ENCODE data around the gene SPEM3. TPM values are rescaled to one million over a fixed set of nuclear protein-coding genes. Genes with fewer than 3 reads are reported as not detected.

Gene SPEM3
- total and polyA plus RNA-seq, 3 experiments from 2014 or later: not detected

DNA sequence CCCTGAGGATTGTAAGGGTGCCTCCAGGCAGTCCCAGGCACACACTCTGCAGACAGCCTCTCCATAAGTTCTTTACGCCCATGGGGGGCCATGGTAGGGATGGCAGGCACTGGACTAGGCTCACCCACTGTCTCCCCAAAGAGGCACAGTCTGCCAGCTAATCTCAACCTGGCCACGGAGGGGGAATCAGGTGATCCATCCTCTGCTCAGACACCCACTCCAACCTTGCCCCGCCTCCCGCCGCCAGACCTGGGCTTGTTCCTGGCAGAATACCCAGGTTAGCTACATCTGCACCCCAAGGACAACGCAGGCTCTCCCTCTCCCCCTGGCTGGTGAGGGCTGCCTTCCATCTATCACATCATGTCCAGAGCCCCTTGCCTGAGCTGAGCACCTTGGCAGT lies 19.8 kb upstream of the SPEM3 start:
- Histone ChIP-seq H3K4me3 (ENCODE audit: low read length) (no peak overlapping the region), H3K9me3 (ENCODE audit: low read length) (no peaks in the 10 kb centered on the region), H3K36me3 (ENCODE audit: insufficient read depth, low read length) (no peaks in the 10 kb centered on the region), H3K27me3 (ENCODE audit: insufficient read depth, low read length, poor library complexity, severe bottlenecking) (no peaks in the 10 kb centered on the region), H3K4me1 (ENCODE audit: insufficient read depth, low read length) (peaks cover 8% of the 10 kb centered on the region), H3K27ac (ENCODE audit: low read depth, low read length) (no peak overlapping the region)
- peak overlapping the region in 7 of 8 donors; percentile 25 to 92 (median 48) for H3K27ac Mint-ChIP-seq
- ChIA-PET POLR2A (interaction anchor here (0.5 kb wide), 1 partner anchor 37 kb away, joined by 3 read pairs; no protein-coding TSS in a partner anchor), CTCF (interaction anchor here (1.8 to 2.0 kb wide), 2 partner anchors 28 to 53 kb away, joined by 5 to 7 read pairs; no protein-coding TSS in a partner anchor)
- H3K36me3 Mint-ChIP-seq: peaks cover 0 to 4% (median 0%) of the 10 kb centered on the region in 3 donors
- H3K27me3 Mint-ChIP-seq: peaks cover 0 to 6% of the 10 kb centered on the region in 2 donors
- peak overlapping the region in 6 of 7 donors; percentile 1 to 79 (median 34) for H3K4me3 Mint-ChIP-seq
- DNase-seq: no peak
- H3K9me3 Mint-ChIP-seq: no peaks in the 10 kb centered on the region
- H3K4me1 Mint-ChIP-seq: peaks cover 8 to 28% (median 13%) of the 10 kb centered on the region in 3 donors

- Histone ChIP-seq H3K36me3 (ENCODE audit: insufficient read depth, low read length) (no peaks in the 10 kb centered on the region), H3K4me1 (ENCODE audit: insufficient read depth, low read length) (peaks cover 8% of the 10 kb centered on the region), H3K9me3 (ENCODE audit: low read length) (no peaks in the 10 kb centered on the region), H3K27me3 (ENCODE audit: insufficient read depth, low read length, poor library complexity, severe bottlenecking) (no peaks in the 10 kb centered on the region), H3K4me3 (ENCODE audit: low read length) (no peak overlapping the region), H3K27ac (ENCODE audit: low read depth, low read length) (no peak overlapping the region)
- peaks cover 0 to 6% of the 10 kb centered on the region in 2 donors for H3K27me3 Mint-ChIP-seq
- peak overlapping the region in 1 of 7 donors; percentile 78 for H3K4me3 Mint-ChIP-seq
- H3K9me3 Mint-ChIP-seq: no peaks in the 10 kb centered on the region
- CTCF ChIA-PET: interaction anchor here (1.8 kb wide), 1 partner anchor 27 kb away, joined by 7 read pairs; no protein-coding TSS in a partner anchor
- H3K4me1 Mint-ChIP-seq: peaks cover 8 to 24% (median 8%) of the 10 kb centered on the region in 3 donors
- POLR2A ChIA-PET: no interaction called here
- H3K27ac Mint-ChIP-seq: peak overlapping the region in 3 of 8 donors; percentile 0 to 43 (median 31)
- no peak for DNase-seq
- no peaks in the 10 kb centered on the region for H3K36me3 Mint-ChIP-seq
Measured at GRCh38 chr17:7409716-7410115, 18.9 kb upstream of the SPEM3 start.

DNA sequence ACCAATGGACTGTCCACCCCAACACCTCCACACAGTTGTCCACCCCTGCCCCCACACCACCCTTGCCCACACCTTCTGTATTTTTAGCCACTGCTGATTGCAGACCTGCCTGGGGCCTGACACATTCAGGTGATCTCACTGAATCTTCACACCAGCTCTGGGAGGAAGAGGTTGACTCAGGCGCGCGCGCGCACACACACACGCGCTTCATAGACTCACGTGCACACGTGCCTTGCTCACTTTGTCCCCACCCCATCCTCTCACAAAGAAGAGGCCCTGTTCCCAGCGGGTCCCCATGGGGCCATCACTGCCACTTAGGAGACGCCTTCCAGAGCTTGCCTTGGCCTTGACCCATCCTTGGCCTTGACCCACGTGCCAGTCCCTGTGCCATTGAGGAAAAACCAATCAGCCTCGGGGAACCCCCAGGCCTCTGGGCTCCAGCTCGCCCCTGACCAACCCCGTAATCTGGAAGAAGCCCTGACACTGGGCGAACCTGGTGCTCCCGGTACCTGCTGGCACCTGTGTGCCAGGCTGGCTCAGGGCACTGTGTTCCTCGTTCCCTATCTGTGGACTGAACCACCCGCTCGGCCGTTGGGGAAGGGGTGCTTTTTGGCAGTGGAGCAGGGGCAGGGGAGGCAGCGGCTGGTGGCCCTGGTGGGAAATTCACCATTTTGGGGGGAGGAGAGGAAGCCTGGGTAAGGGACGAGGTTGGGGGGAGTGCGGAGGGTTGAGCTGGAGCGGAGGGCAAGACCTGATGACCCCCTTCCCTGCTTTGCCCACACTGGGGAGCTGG lies 17.8 kb upstream of the SPEM3 start:
- peaks cover 5 to 17% (median 8%) of the 10 kb centered on the region in 3 donors for H3K4me1 Mint-ChIP-seq
- POLR2A ChIA-PET: no interaction called here
- no peak overlapping the region for H3K4me3 ChIP-seq (ENCODE audit: low read length)

DNA sequence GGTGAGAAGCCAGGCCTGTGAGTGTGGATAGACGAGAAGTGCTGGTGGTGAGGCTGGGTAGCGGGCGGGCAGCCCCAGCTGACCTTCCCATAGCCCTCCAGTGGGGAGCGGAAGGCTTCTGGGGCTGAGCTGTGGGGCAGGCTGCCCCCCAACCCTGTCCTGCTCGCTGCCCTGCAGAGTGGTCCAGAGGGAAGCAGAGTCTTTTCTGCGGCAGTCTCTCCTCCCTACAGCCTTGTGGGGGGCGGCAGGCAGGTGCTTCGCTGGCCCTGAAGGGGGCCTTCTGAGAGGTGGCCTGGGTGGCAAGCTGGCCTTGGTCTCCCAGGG lies 17.3 kb upstream of the SPEM3 start:
- H3K9me3 ChIP-seq (ENCODE audit: low read length): no peaks in the 10 kb centered on the region
- Mint-ChIP-seq H3K4me3 (no peak overlapping the region), H3K27me3 (peaks cover 0 to 4% of the 10 kb centered on the region in 2 donors), H3K27ac (no peak overlapping the region), H3K4me1 (peaks cover 0 to 13% (median 8%) of the 10 kb centered on the region in 3 donors), H3K9me3 (no peaks in the 10 kb centered on the region), H3K36me3 (no peaks in the 10 kb centered on the region)
- H3K4me3 ChIP-seq (ENCODE audit: low read length): no peak overlapping the region
- no peaks in the 10 kb centered on the region for H3K27me3 ChIP-seq (ENCODE audit: insufficient read depth, low read length, poor library complexity, severe bottlenecking)
- no peak overlapping the region for H3K27ac ChIP-seq (ENCODE audit: low read depth, low read length)
- no peaks in the 10 kb centered on the region for H3K4me1 ChIP-seq (ENCODE audit: insufficient read depth, low read length)
- no peak for DNase-seq
- ChIA-PET CTCF (no interaction called here), POLR2A (no interaction called here)
- no peaks in the 10 kb centered on the region for H3K36me3 ChIP-seq (ENCODE audit: insufficient read depth, low read length)

More for the DNA sequence above, 17.8 kb upstream of the SPEM3 start:
- no peaks in the 10 kb centered on the region for H3K9me3 ChIP-seq (ENCODE audit: low read length)
- Mint-ChIP-seq H3K27ac (peak overlapping the region in 1 of 8 donors; percentile 38), H3K9me3 (no peaks in the 10 kb centered on the region), H3K4me3 (peak overlapping the region in 1 of 7 donors; percentile 37), H3K36me3 (no peaks in the 10 kb centered on the region), H3K27me3 (peaks cover 0 to 6% of the 10 kb centered on the region in 2 donors)
- H3K36me3 ChIP-seq (ENCODE audit: insufficient read depth, low read length): no peaks in the 10 kb centered on the region
- no peaks in the 10 kb centered on the region for H3K27me3 ChIP-seq (ENCODE audit: insufficient read depth, low read length, poor library complexity, severe bottlenecking)
- CTCF ChIA-PET: no interaction called here
- H3K4me1 ChIP-seq (ENCODE audit: insufficient read depth, low read length): no peaks in the 10 kb centered on the region
- no peak for DNase-seq
- H3K27ac ChIP-seq (ENCODE audit: low read depth, low read length): no peak overlapping the region

DNA sequence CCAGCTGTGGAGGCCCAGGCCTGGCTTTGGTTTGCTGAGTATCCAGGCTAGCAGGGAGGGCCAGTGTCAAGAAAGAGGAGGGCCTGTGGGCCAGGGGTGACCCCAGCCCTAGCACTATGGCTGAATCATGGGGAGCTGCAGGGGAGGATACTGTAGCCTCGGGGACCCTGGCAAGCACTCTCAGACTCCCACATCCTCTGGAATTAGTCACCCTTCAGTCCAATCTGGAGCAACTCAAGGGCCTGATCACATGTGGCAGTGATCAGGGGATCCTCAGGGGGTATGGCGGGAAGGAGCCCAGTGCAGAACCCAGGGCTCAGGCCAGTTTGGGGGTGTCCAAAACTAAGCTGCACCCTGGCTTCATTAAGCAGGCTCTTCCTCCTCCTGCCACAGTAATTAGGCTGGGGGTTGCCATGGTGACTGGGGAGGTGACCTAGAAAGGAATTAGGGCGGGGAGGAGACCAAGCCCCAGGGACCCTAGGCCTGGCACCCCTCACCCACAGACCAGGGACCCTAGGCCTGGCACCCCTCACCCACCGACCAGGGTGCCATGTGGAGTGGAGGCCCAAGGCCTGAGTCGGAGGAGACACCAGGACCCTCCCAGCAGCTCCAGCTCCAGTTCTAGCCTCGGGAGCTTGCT lies 15.2 kb upstream of the SPEM3 start:
- no peaks in the 10 kb centered on the region for H3K27me3 ChIP-seq (ENCODE audit: insufficient read depth, low read length, poor library complexity, severe bottlenecking)
- CTCF ChIA-PET: interaction anchor here (1.3 to 2.2 kb wide), 2 partner anchors 24 to 57 kb away, joined by 3 to 6 read pairs; no protein-coding TSS in a partner anchor
- Mint-ChIP-seq H3K4me3 (no peak overlapping the region), H3K4me1 (peaks cover 0 to 8% (median 6%) of the 10 kb centered on the region in 3 donors), H3K36me3 (peaks cover 0 to 1% (median 0%) of the 10 kb centered on the region in 3 donors), H3K9me3 (no peaks in the 10 kb centered on the region), H3K27me3 (peaks cover 0 to 4% of the 10 kb centered on the region in 2 donors), H3K27ac (no peak overlapping the region)
- no peak overlapping the region for H3K27ac ChIP-seq (ENCODE audit: low read depth, low read length)
- no peak for DNase-seq
- no peaks in the 10 kb centered on the region for H3K4me1 ChIP-seq (ENCODE audit: insufficient read depth, low read length)
- POLR2A ChIA-PET: no interaction called here
- no peaks in the 10 kb centered on the region for H3K9me3 ChIP-seq (ENCODE audit: low read length)
- no peaks in the 10 kb centered on the region for H3K36me3 ChIP-seq (ENCODE audit: insufficient read depth, low read length)
- H3K4me3 ChIP-seq (ENCODE audit: low read length): no peak overlapping the region

GRCh38 chr17:7414837-7415236 lies 13.8 kb upstream of the SPEM3 start:
- POLR2A ChIA-PET: no interaction called here
- Histone ChIP-seq H3K4me3 (ENCODE audit: low read length) (no peak overlapping the region), H3K9me3 (ENCODE audit: low read length) (no peaks in the 10 kb centered on the region), H3K4me1 (ENCODE audit: insufficient read depth, low read length) (no peaks in the 10 kb centered on the region), H3K27me3 (ENCODE audit: insufficient read depth, low read length, poor library complexity, severe bottlenecking) (no peaks in the 10 kb centered on the region), H3K36me3 (ENCODE audit: insufficient read depth, low read length) (no peaks in the 10 kb centered on the region), H3K27ac (ENCODE audit: low read depth, low read length) (no peak overlapping the region)
- Mint-ChIP-seq H3K27ac (no peak overlapping the region), H3K36me3 (peaks cover 0 to 1% (median 0%) of the 10 kb centered on the region in 3 donors), H3K9me3 (no peaks in the 10 kb centered on the region), H3K27me3 (peaks cover 4 to 5% of the 10 kb centered on the region in 2 donors), H3K4me3 (no peak overlapping the region), H3K4me1 (peaks cover 0 to 2% (median 0%) of the 10 kb centered on the region in 3 donors)
- DNase-seq: no peak
- CTCF ChIA-PET: interaction anchor here (1.3 kb wide), 1 partner anchor 22 kb away, joined by 3 read pairs; no protein-coding TSS in a partner anchor

DNA sequence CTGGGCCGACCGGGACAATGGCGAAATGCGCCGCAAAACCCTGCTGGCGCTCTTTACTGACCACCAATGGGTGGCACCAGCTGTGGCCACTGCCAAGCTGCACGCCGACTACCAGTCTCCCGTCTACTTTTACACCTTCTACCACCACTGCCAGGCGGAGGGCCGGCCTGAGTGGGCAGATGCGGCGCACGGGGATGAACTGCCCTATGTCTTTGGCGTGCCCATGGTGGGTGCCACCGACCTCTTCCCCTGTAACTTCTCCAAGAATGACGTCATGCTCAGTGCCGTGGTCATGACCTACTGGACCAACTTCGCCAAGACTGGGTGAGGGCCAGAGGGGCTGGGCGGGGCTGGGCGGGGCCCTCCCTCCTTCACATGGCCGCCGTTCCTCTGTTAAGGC lies 12.9 kb upstream of the SPEM3 start:
- H3K4me3 ChIP-seq (ENCODE audit: low read length): no peak overlapping the region
- no peaks in the 10 kb centered on the region for H3K36me3 ChIP-seq (ENCODE audit: insufficient read depth, low read length)
- no peak for DNase-seq
- H3K27ac ChIP-seq (ENCODE audit: low read depth, low read length): no peak overlapping the region
- ChIA-PET CTCF (no interaction called here), POLR2A (no interaction called here)
- Mint-ChIP-seq H3K4me3 (no peak overlapping the region), H3K36me3 (peaks cover 0 to 1% (median 0%) of the 10 kb centered on the region in 3 donors), H3K27ac (no peak overlapping the region), H3K9me3 (no peaks in the 10 kb centered on the region), H3K4me1 (peaks cover 0 to 2% (median 0%) of the 10 kb centered on the region in 3 donors), H3K27me3 (peaks cover 1 to 6% of the 10 kb centered on the region in 2 donors)
- no peaks in the 10 kb centered on the region for H3K27me3 ChIP-seq (ENCODE audit: insufficient read depth, low read length, poor library complexity, severe bottlenecking)
- H3K9me3 ChIP-seq (ENCODE audit: low read length): no peaks in the 10 kb centered on the region
- H3K4me1 ChIP-seq (ENCODE audit: insufficient read depth, low read length): no peaks in the 10 kb centered on the region

GRCh38 chr17:7416323-7416722 lies 12.3 kb upstream of the SPEM3 start:
- Histone ChIP-seq H3K27ac (ENCODE audit: low read depth, low read length) (no peak overlapping the region), H3K4me1 (ENCODE audit: insufficient read depth, low read length) (no peaks in the 10 kb centered on the region), H3K4me3 (ENCODE audit: low read length) (no peak overlapping the region), H3K9me3 (ENCODE audit: low read length) (no peaks in the 10 kb centered on the region), H3K27me3 (ENCODE audit: insufficient read depth, low read length, poor library complexity, severe bottlenecking) (no peaks in the 10 kb centered on the region), H3K36me3 (ENCODE audit: insufficient read depth, low read length) (no peaks in the 10 kb centered on the region)
- peak overlapping the region in 1 of 8 donors; percentile 10 for H3K27ac Mint-ChIP-seq
- ChIA-PET POLR2A (no interaction called here), CTCF (no interaction called here)
- no peak overlapping the region for H3K4me3 Mint-ChIP-seq
- no peak for DNase-seq
- peaks cover 0 to 1% (median 0%) of the 10 kb centered on the region in 3 donors for H3K36me3 Mint-ChIP-seq
- H3K9me3 Mint-ChIP-seq: no peaks in the 10 kb centered on the region
- H3K27me3 Mint-ChIP-seq: peaks cover 1 to 6% of the 10 kb centered on the region in 2 donors
- H3K4me1 Mint-ChIP-seq: peaks cover 0 to 2% (median 0%) of the 10 kb centered on the region in 3 donors

Data from CD8-positive, alpha-beta memory T cell (primary cell).